ENCODE results near the gene TPH2. TPM values are rescaled to one million over a fixed set of nuclear protein-coding genes. Genes with fewer than 3 reads are reported as not detected.

TPH2 gene
- total and polyA plus RNA-seq, 4 donors, result 0.11 to 1.8 (median 0.45) TPM

DNA sequence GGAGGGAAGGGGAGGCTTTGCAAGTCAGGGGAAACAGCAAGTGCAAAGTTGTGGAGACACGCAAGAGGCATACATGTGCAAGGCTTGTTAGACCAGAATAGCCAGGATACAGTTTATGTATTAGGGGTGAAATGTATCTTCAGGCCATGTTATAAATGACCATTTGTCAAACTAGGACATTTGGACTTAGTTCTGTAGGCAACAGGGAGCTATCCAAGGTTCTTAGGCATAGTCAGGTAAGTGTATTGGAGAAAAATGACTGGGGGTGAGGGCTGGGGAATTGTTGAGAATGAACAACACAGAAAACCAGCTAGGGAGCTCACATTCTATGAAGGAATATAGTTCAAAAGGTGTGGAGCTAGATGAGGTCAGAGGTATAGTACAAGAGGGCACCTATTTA lies 42.5 kb downstream of the TPH2 start:
- Histone ChIP-seq H3K27ac (ENCODE audit: low read depth, low read length) (no peak overlapping the region), H3K27me3 (ENCODE audit: control insufficient read depth, insufficient read depth, low read length) (no peaks in the 10 kb centered on the region), H3K4me1 (ENCODE audit: control insufficient read depth, insufficient read depth, low read length) (peaks cover 3% of the 10 kb centered on the region), H3K36me3 (ENCODE audit: control insufficient read depth, insufficient read depth, low read length) (no peaks in the 10 kb centered on the region), H3K9me3 (ENCODE audit: control insufficient read depth, insufficient read depth, low read length) (no peaks in the 10 kb centered on the region), H3K4me3 (ENCODE audit: low read depth, low read length) (no peak overlapping the region)
- WGBS (ENCODE audit: insufficient coverage), result 75% methylated on average over 1 of the region's 1 CpG
- no peak for DNase-seq (ENCODE audit: low read depth in 4 of 6, low spot score in 6 of 6)

DNA sequence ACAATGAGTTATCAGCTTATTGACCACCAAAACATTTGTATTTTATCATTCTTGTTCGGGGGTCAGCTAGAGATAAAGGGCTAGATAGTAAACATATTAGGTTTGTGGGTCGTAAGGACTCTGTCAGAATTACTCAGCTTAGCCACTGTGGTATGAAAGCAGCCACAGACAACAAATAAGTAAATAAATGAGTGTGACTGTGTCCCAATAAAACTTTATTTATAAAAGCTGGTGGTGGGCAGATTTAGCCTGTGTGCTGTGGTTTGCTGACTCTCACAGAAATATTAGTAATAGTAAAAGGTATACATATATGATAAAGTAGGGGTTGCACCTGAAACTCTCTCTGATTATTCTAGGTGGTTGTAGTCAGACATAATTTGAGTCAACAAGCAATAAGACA lies 56.1 kb downstream of the TPH2 start:
- H3K4me3 ChIP-seq (ENCODE audit: low read depth, low read length), result no peak overlapping the region
- no peaks in the 10 kb centered on the region for H3K4me1 ChIP-seq (ENCODE audit: control insufficient read depth, insufficient read depth, low read length)
- no CpG with 5 or more reads among the region's 2 CpGs for WGBS (ENCODE audit: insufficient coverage)
- H3K27me3 ChIP-seq (ENCODE audit: control insufficient read depth, insufficient read depth, low read length), result no peaks in the 10 kb centered on the region
- H3K36me3 ChIP-seq (ENCODE audit: control insufficient read depth, insufficient read depth, low read length), result no peaks in the 10 kb centered on the region
- H3K27ac ChIP-seq (ENCODE audit: low read depth, low read length), result no peak overlapping the region
- no peak for DNase-seq (ENCODE audit: low read depth in 4 of 6, low spot score in 6 of 6)
- no peaks in the 10 kb centered on the region for H3K9me3 ChIP-seq (ENCODE audit: control insufficient read depth, insufficient read depth, low read length)

DNA sequence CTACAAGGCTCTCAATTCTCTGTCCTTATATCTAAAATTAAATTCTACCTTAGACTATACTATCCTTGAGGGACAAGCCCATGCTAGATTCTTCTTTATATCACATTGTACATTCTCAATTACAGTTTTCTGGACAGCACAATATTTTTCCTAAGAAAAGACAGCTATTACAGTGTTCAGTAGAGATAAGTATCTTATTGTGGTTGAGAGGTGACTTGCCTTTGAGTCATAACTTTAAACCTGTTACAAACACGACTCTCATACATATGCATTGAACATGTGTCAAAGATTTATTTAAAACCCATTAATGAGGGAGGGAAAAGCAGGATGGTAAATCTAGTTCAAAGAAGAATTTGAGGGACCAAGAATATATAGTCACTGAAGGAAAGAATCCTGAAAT lies 61.1 kb downstream of the TPH2 start:
- no CpG with 5 or more reads among the region's 1 CpG for WGBS (ENCODE audit: insufficient coverage)
- H3K27ac ChIP-seq (ENCODE audit: low read depth, low read length), result no peak overlapping the region
- no peak for DNase-seq (ENCODE audit: low read depth in 4 of 6, low spot score in 6 of 6)
- H3K27me3 ChIP-seq (ENCODE audit: control insufficient read depth, insufficient read depth, low read length), result no peaks in the 10 kb centered on the region
- H3K36me3 ChIP-seq (ENCODE audit: control insufficient read depth, insufficient read depth, low read length), result no peaks in the 10 kb centered on the region
- no peaks in the 10 kb centered on the region for H3K9me3 ChIP-seq (ENCODE audit: control insufficient read depth, insufficient read depth, low read length)
- no peaks in the 10 kb centered on the region for H3K4me1 ChIP-seq (ENCODE audit: control insufficient read depth, insufficient read depth, low read length)
- no peak overlapping the region for H3K4me3 ChIP-seq (ENCODE audit: low read depth, low read length)

DNA sequence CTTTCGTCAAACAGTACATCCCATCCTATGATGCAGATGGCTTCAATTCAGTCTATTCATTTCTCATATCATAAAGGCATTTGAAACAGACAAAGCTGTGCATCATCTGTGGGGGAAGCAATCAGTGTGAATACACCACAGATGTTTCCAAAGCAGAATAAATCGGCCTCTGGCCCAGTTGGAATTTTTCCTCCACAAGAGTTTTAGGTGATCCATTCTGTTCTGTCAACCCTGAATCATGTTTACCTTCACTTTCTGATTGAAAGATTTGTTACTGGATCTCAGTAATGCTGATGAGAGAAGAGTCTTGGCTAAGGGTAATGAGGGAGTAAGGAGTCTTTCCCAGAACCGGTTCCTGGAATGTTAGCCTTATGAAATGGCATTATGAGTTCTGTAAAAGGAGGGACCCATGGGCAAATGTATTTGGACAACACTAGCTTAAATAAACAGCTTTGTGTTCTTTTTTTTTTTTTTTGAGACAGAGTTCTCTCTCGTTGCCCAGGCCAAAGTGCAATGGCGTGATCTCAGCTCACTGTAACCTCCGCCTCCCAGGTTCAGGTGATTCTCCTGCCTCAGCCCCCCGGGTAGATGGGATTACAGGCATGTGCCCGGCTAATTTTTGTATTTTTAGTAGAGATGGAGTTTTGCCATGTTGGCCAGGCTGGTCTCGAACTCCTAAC lies 62.5 kb downstream of the TPH2 start:
- 100% methylated on average over 4 of the region's 9 CpGs for WGBS (ENCODE audit: insufficient coverage)

DNA sequence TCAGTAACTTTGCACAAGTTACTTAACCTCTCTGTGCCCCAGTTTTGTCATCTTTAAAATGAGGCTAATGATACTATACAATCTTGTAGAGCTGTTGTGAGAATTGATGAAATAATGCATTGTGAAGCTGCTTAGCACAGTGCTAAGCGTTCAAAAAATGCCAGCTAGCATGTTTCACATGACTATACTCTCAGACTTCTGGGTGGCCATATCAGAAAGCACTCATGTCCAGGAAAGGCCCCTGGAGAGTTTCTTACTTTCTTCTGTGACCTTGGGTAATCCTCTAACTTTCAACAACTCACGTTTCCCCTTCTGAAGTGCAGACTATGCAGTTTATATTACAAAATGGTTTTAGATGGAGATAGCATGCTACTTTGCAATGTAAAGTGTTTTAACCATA lies 68.1 kb downstream of the TPH2 start:
- no peak for DNase-seq (ENCODE audit: low read depth in 4 of 6, low spot score in 6 of 6)
- no CpG with 5 or more reads among the region's 2 CpGs for WGBS (ENCODE audit: insufficient coverage)
- H3K9me3 ChIP-seq (ENCODE audit: control insufficient read depth, insufficient read depth, low read length), result no peaks in the 10 kb centered on the region
- H3K27ac ChIP-seq (ENCODE audit: low read depth, low read length), result no peak overlapping the region
- no peaks in the 10 kb centered on the region for H3K27me3 ChIP-seq (ENCODE audit: control insufficient read depth, insufficient read depth, low read length)
- no peaks in the 10 kb centered on the region for H3K4me1 ChIP-seq (ENCODE audit: control insufficient read depth, insufficient read depth, low read length)
- no peaks in the 10 kb centered on the region for H3K36me3 ChIP-seq (ENCODE audit: control insufficient read depth, insufficient read depth, low read length)
- no peak overlapping the region for H3K4me3 ChIP-seq (ENCODE audit: low read depth, low read length)

More for the DNA sequence above, 62.5 kb downstream of the TPH2 start:
- H3K4me3 ChIP-seq (ENCODE audit: low read depth, low read length), result no peak overlapping the region
- DNase-seq (ENCODE audit: low read depth in 4 of 6, low spot score in 6 of 6), result no peak
- H3K4me1 ChIP-seq (ENCODE audit: control insufficient read depth, insufficient read depth, low read length), result no peaks in the 10 kb centered on the region
- no peak overlapping the region for H3K27ac ChIP-seq (ENCODE audit: low read depth, low read length)
- H3K36me3 ChIP-seq (ENCODE audit: control insufficient read depth, insufficient read depth, low read length), result no peaks in the 10 kb centered on the region
- no peaks in the 10 kb centered on the region for H3K9me3 ChIP-seq (ENCODE audit: control insufficient read depth, insufficient read depth, low read length)
- H3K27me3 ChIP-seq (ENCODE audit: control insufficient read depth, insufficient read depth, low read length), result no peaks in the 10 kb centered on the region

DNA sequence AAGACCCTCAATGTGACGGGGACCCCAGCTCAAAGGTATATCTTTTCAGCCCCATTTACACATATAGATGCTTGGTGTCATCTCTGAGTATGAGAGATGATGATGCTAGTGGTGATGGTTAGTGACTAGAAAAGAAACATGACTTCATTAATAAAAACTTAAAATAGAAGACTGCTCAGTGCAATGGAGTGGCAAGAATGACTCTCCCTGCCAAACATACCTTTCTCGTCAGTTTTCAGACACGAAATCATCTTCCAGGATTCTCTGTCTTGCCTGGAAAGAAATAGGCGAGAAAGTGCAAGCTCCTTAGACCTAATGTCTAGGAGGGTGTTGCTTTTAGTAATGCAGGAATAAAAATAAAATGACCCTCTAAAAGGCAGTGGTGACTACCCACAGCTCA lies 71.7 kb downstream of the TPH2 start:
- H3K4me1 ChIP-seq (ENCODE audit: control insufficient read depth, insufficient read depth, low read length), result no peaks in the 10 kb centered on the region
- H3K27me3 ChIP-seq (ENCODE audit: control insufficient read depth, insufficient read depth, low read length), result no peaks in the 10 kb centered on the region
- no peak overlapping the region for H3K27ac ChIP-seq (ENCODE audit: low read depth, low read length)
- WGBS (ENCODE audit: insufficient coverage), result no CpG with 5 or more reads among the region's 4 CpGs
- H3K4me3 ChIP-seq (ENCODE audit: low read depth, low read length), result no peak overlapping the region
- no peak for DNase-seq (ENCODE audit: low read depth in 4 of 6, low spot score in 6 of 6)
- H3K36me3 ChIP-seq (ENCODE audit: control insufficient read depth, insufficient read depth, low read length), result no peaks in the 10 kb centered on the region
- no peaks in the 10 kb centered on the region for H3K9me3 ChIP-seq (ENCODE audit: control insufficient read depth, insufficient read depth, low read length)

DNA sequence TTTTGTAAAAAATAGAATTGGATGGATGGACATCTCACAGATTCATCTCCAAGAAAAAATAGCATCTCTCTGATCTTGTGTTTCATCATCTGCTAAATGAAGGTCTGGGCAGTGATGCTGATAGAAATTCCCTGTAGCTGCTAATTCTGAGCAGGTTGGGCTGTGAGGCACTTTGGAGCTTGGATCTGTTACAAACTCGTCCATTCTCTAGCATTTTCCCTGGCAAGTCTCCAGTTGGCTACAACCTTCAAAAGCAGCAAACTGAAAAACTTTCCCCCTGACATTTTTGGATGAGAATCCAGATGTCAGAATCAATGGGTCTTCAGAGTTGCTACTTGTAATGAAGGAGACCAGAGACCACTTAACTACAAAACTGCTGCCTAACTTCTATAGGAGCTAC lies 72.7 kb downstream of the TPH2 start:
- DNase-seq (ENCODE audit: low read depth in 4 of 6, low spot score in 6 of 6), result peak in 2 of 6 donors; percentile 65 to 66
- Histone ChIP-seq H3K9me3 (ENCODE audit: control insufficient read depth, insufficient read depth, low read length) (no peaks in the 10 kb centered on the region), H3K27me3 (ENCODE audit: control insufficient read depth, insufficient read depth, low read length) (no peaks in the 10 kb centered on the region), H3K27ac (ENCODE audit: low read depth, low read length) (no peak overlapping the region), H3K4me1 (ENCODE audit: control insufficient read depth, insufficient read depth, low read length) (no peaks in the 10 kb centered on the region), H3K4me3 (ENCODE audit: low read depth, low read length) (no peak overlapping the region), H3K36me3 (ENCODE audit: control insufficient read depth, insufficient read depth, low read length) (no peaks in the 10 kb centered on the region)
- WGBS (ENCODE audit: insufficient coverage), result no CpG with 5 or more reads among the region's 1 CpG

DNA sequence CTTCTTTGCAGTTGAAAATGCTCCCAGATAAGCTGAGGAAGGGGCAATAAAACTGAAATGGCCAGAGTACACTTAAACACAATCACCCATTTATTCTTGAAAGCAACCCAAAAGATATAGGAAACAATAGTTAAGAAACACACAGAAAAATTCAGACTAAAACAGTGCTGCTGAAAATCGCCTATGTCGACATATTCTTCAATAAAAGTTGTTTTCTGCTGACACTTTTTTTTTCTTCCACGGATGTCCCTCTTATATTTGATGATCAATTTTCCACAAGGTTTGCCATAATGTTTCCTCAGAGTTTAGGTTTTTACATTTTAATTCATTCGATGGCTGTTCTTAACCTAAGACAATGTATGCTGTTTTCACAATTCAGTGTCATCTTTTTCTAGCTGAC lies 74.2 kb downstream of the TPH2 start:
- H3K4me1 ChIP-seq (ENCODE audit: control insufficient read depth, insufficient read depth, low read length), result no peaks in the 10 kb centered on the region
- no peaks in the 10 kb centered on the region for H3K36me3 ChIP-seq (ENCODE audit: control insufficient read depth, insufficient read depth, low read length)
- 72% methylated on average over 4 of the region's 4 CpGs for WGBS (ENCODE audit: insufficient coverage)
- no peak for DNase-seq (ENCODE audit: low read depth in 4 of 6, low spot score in 6 of 6)
- H3K27ac ChIP-seq (ENCODE audit: low read depth, low read length), result no peak overlapping the region
- H3K27me3 ChIP-seq (ENCODE audit: control insufficient read depth, insufficient read depth, low read length), result no peaks in the 10 kb centered on the region
- H3K9me3 ChIP-seq (ENCODE audit: control insufficient read depth, insufficient read depth, low read length), result no peaks in the 10 kb centered on the region
- H3K4me3 ChIP-seq (ENCODE audit: low read depth, low read length), result no peak overlapping the region

DNA sequence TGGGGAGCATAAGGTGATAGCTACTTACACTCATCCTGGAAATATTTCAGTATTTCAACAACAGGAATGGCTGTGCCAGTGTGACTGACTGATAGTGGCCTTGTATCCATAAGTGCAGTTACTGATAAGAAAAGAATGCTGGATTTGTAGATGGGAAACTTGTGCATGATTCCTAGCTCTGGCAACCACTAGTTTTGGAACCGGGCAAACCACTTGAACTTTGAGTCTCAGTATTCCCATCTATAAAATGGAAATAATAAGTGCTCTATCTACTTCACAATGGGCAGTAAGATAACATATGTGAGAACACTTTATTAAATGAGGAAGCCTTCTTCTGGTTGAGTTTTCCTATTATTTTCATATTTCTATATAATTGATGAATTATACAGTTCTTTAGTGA lies 77.2 kb downstream of the TPH2 start:
- Histone ChIP-seq H3K27ac (ENCODE audit: low read depth, low read length) (no peak overlapping the region), H3K27me3 (ENCODE audit: control insufficient read depth, insufficient read depth, low read length) (no peaks in the 10 kb centered on the region), H3K36me3 (ENCODE audit: control insufficient read depth, insufficient read depth, low read length) (no peaks in the 10 kb centered on the region), H3K4me1 (ENCODE audit: control insufficient read depth, insufficient read depth, low read length) (no peaks in the 10 kb centered on the region), H3K4me3 (ENCODE audit: low read depth, low read length) (no peak overlapping the region), H3K9me3 (ENCODE audit: control insufficient read depth, insufficient read depth, low read length) (no peaks in the 10 kb centered on the region)
- no peak for DNase-seq (ENCODE audit: low read depth in 4 of 6, low spot score in 6 of 6)
- no CpG with 5 or more reads among the region's 1 CpG for WGBS (ENCODE audit: insufficient coverage)

DNA sequence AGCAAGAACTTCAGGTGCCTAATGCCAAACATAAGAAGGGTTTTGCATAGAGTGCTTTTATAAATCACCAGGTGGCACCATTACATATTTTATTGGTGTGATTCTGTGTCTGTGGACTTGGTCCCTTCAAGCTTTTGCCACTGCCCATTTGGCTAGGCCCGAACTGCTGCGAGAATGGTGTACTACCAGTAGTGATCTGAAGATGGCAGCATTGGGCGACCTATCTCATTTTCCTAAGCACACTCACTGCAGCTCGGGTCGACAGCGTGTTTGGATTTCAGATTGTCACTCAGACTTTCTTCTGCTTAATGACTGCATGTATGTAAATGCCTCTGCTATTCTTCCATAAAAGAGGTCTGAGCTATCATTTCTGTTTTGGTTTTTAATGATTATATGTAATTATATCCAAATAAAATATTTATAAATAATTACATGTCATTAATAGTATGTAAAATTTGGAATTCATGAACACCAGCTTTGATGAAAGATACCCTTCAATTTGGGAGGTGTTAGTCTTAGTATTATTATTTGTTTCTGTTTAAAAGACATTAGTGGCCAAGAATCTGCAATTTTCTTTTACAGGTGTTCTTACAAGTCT lies 78.5 kb downstream of the TPH2 start:
- WGBS (ENCODE audit: insufficient coverage), result no CpG with 5 or more reads among the region's 6 CpGs
- no peak overlapping the region for H3K27ac ChIP-seq (ENCODE audit: low read depth, low read length)
- no peaks in the 10 kb centered on the region for H3K36me3 ChIP-seq (ENCODE audit: control insufficient read depth, insufficient read depth, low read length)

More for the DNA sequence above, 78.5 kb downstream of the TPH2 start:
- Histone ChIP-seq H3K4me1 (ENCODE audit: control insufficient read depth, insufficient read depth, low read length) (no peaks in the 10 kb centered on the region), H3K27me3 (ENCODE audit: control insufficient read depth, insufficient read depth, low read length) (no peaks in the 10 kb centered on the region), H3K9me3 (ENCODE audit: control insufficient read depth, insufficient read depth, low read length) (no peaks in the 10 kb centered on the region), H3K4me3 (ENCODE audit: low read depth, low read length) (no peak overlapping the region)
- DNase-seq (ENCODE audit: low read depth in 4 of 6, low spot score in 6 of 6), result peak; percentile 63 to 96 (median 72)

Data from spinal cord (tissue), 10 donors.